A673 (cell line): ENCODE results near the gene SAMD10. TPM values are rescaled to one million over a fixed set of nuclear protein-coding genes. Genes with fewer than 3 reads are reported as not detected.

Source experiments
- BruUV-seq: library from RNA; stranded (reverse); fragments of 400-500 nt; replicated peaks from 2 replicates; lab custom pipeline; 2021; lab: Mats Ljungman, UMichigan
- CTCF ChIA-PET: fragments of 300-600 bp; sonication (Branson Sonifier 250); formaldehyde crosslinking; loops from one replicate; lab custom pipeline; 2022; ENCODE audit warnings: antibody characterized with exemption; lab: Charles Lee
- POLR2A ChIA-PET: fragments of 300-600 bp; sonication (Branson Sonifier 250); formaldehyde crosslinking; loops from one replicate; lab custom pipeline; 2022; ENCODE audit warnings: antibody characterized with exemption; ENCODE audit not compliant: low non-redundant PET; lab: Charles Lee
- DNase-seq: peaks from one replicate; pipeline ENCODE4 v3.0.0-alpha.2; 2015; ENCODE audit warnings: low spot score
- H3K27ac ChIP-seq: fragments of 200-600 bp; sonication (generic); 2 replicates; pipeline ENCODE4 v1.5.1; 2016; ENCODE audit warnings: mixed run types, low read depth, mild to moderate bottlenecking, mixed read lengths, antibody characterized with exemption, low read length; ENCODE audit not compliant: poor library complexity, severe bottlenecking
- H3K27me3 ChIP-seq: fragments of 200-600 bp; sonication (generic); replicated peaks from 2 replicates; pipeline ENCODE4 v1.6.1; 2017; ENCODE audit warnings: mixed run types, low read depth, mild to moderate bottlenecking, mixed read lengths, antibody characterized with exemption, low read length; ENCODE audit not compliant: insufficient read depth, poor library complexity
- H3K36me3 ChIP-seq: fragments of 200-600 bp; sonication (generic); 2 replicates; pipeline ENCODE4 v1.6.1; 2016; ENCODE audit warnings: mixed run types, mild to moderate bottlenecking, mixed read lengths, antibody characterized with exemption, low read length; ENCODE audit not compliant: insufficient read depth, poor library complexity, severe bottlenecking
- H3K4me1 ChIP-seq: fragments of 200-600 bp; sonication (generic); 2 replicates; pipeline ENCODE4 v1.6.1; 2017; ENCODE audit warnings: mixed run types, mild to moderate bottlenecking, mixed read lengths, antibody characterized with exemption, low read length; ENCODE audit not compliant: insufficient read depth, poor library complexity, severe bottlenecking
- H3K4me3 ChIP-seq: fragments of 200-600 bp; sonication (generic); 2 replicates; pipeline ENCODE4 v1.5.1; 2016; ENCODE audit warnings: low read depth, mixed run types, mild to moderate bottlenecking, mixed read lengths, low read length; ENCODE audit not compliant: poor library complexity, severe bottlenecking
- H3K9me3 ChIP-seq: fragments of 200-600 bp; sonication (generic); 2 replicates; pipeline ENCODE4 v1.6.1; 2016; ENCODE audit warnings: mixed run types, low read depth, mild to moderate bottlenecking, mixed read lengths, antibody characterized with exemption, low read length; ENCODE audit not compliant: poor library complexity, severe bottlenecking
- CTCF ChIP-seq: fragments of 300-800, 200-600 bp; sonication (generic); conservative IDR thresholded peaks from 2 replicates; pipeline ENCODE4 v1.5.1; 2017; ENCODE audit warnings: low read depth, mild to moderate bottlenecking, antibody characterized with exemption, low read length, moderate library complexity, mixed read lengths
- EZH2 ChIP-seq: fragments of 200-600 bp; sonication (generic); IDR thresholded peaks from 2 replicates; pipeline ENCODE4 v1.6.1; 2017; ENCODE audit warnings: borderline replicate concordance, low read depth, mild to moderate bottlenecking, mixed read lengths, antibody characterized with exemption, low read length; ENCODE audit not compliant: poor library complexity, severe bottlenecking
- intact Hi-C: fragments of 100-400 bp; cut with micrococcal nuclease; formaldehyde crosslinking; loops from one replicate; pipeline ENCODE4 v1.10.0; 2022; ENCODE audit not compliant: unreplicated experiment
- total RNA-seq: library from RNA; stranded (reverse); gene quantifications from 2 replicates; pipeline ENCODE4 v1.2.3, GENCODE V29; 2021

The SAMD10 gene
- total RNA-seq, 1 experiment from 2014 or later, result 6.3 TPM

- H3K27ac ChIP-seq, result no peak overlapping the region
- ChIA-PET CTCF (no interaction called here), POLR2A (no interaction called here)
- H3K36me3 ChIP-seq, result peaks cover 54% of the 10 kb centered on the region
- peaks cover 5% of the 10 kb centered on the region for H3K4me1 ChIP-seq
- H3K27me3 ChIP-seq, result no peaks in the 10 kb centered on the region
- no TSS peak for BruUV-seq
- TF ChIP-seq EZH2 (no peak), CTCF (no peak)
- intact Hi-C loops, result no loop called here
- peaks cover 11% of the 10 kb centered on the region for H3K9me3 ChIP-seq
- DNase-seq, result no peak
- no peak overlapping the region for H3K4me3 ChIP-seq
Measured at GRCh38 chr20:63966172-63966943, 13.1 kb downstream of the SAMD10 start.

- POLR2A ChIA-PET, result interaction anchor here (0.6 kb wide), 1 partner anchor 79 kb away, joined by 17 read pairs; no protein-coding TSS in a partner anchor
- Histone ChIP-seq H3K36me3 (peaks cover 54% of the 10 kb centered on the region), H3K4me1 (no peaks in the 10 kb centered on the region), H3K27ac (no peak overlapping the region), H3K9me3 (peaks cover 11% of the 10 kb centered on the region), H3K27me3 (no peaks in the 10 kb centered on the region), H3K4me3 (no peak overlapping the region)
- CTCF ChIA-PET, result no interaction called here
- BruUV-seq, result no TSS peak
- DNase-seq, result no peak
- TF ChIP-seq EZH2 (no peak), CTCF (no peak)
- intact Hi-C loops, result no loop called here
Measured at GRCh38 chr20:63964412-63964811, 15.0 kb downstream of the SAMD10 start.

GRCh38 chr20:63963784-63964301, 15.6 kb downstream of the SAMD10 start:
- Histone ChIP-seq H3K4me1 (no peaks in the 10 kb centered on the region), H3K27ac (no peak overlapping the region), H3K9me3 (peaks cover 11% of the 10 kb centered on the region), H3K36me3 (peaks cover 54% of the 10 kb centered on the region), H3K27me3 (no peaks in the 10 kb centered on the region), H3K4me3 (no peak overlapping the region)
- BruUV-seq, result no TSS peak
- TF ChIP-seq EZH2 (no peak), CTCF (no peak)
- no peak for DNase-seq
- ChIA-PET POLR2A (interaction anchor here (0.6 kb wide), 1 partner anchor 80 kb away, joined by 17 read pairs; no protein-coding TSS in a partner anchor), CTCF (no interaction called here)
- intact Hi-C loops, result no loop called here
